Activated CD4-positive, alpha-beta T cell treated with anti-CD3 and anti-CD28 coated beads, Interleukin-2, amount 10 ng/mL, durations not matched to agents 7 days and 5 days (primary cell): ENCODE data around the gene RERE. TPM values are rescaled to one million over a fixed set of nuclear protein-coding genes. Genes with fewer than 3 reads are reported as not detected.
A peak's percentile ranks its signal among the peaks of the same experiment; 100 is the strongest.
"Not testable (repeated sequence)": the region's sequence is repeated elsewhere in the genome, so short reads cannot be mapped to it uniquely, and the experiment has no call there.

ENCODE experiments used
- CTCF ChIA-PET: fragments of 350-600 bp; sonication (Branson Sonifier 250); formaldehyde crosslinking; loops from one replicate; lab custom pipeline; 2021; ENCODE audit warnings: antibody characterized with exemption; lab: Charles Lee
- POLR2A ChIA-PET: fragments of 350-600 bp; sonication (Branson Sonifier 250); formaldehyde crosslinking; loops from one replicate; lab custom pipeline; 2021; ENCODE audit warnings: antibody characterized with exemption; lab: Charles Lee
- DNase-seq: peaks from one replicate; pipeline ENCODE4 v3.0.0-alpha.2; 2020
- H3K27ac Mint-ChIP-seq: one replicate; pipeline ENCODE4 v1.8.0; 2021; ENCODE audit warnings: mild to moderate bottlenecking, moderate library complexity, mixed read lengths
- H3K27me3 Mint-ChIP-seq: one replicate; pipeline ENCODE4 v1.8.0; 2021; ENCODE audit warnings: mixed read lengths
- H3K36me3 Mint-ChIP-seq: one replicate; pipeline ENCODE4 v1.8.0; 2021; ENCODE audit warnings: low read depth, mixed read lengths
- H3K4me1 Mint-ChIP-seq: one replicate; pipeline ENCODE4 v1.8.0; 2021; ENCODE audit warnings: mixed read lengths
- H3K4me3 Mint-ChIP-seq: one replicate; pipeline ENCODE4 v1.8.0; 2021; ENCODE audit warnings: mild to moderate bottlenecking, moderate library complexity, mixed read lengths
- H3K9me3 Mint-ChIP-seq: one replicate; pipeline ENCODE4 v1.8.0; 2021; ENCODE audit warnings: mixed read lengths
- total RNA-seq, 2 experiments: library from RNA; stranded (reverse); gene quantifications; one replicate each; pipeline ENCODE4 v1.2.3, GENCODE V29; 2021

RERE gene
- total RNA-seq, 2 experiments from 2014 or later = 68.5 to 68.7 TPM

DNA sequence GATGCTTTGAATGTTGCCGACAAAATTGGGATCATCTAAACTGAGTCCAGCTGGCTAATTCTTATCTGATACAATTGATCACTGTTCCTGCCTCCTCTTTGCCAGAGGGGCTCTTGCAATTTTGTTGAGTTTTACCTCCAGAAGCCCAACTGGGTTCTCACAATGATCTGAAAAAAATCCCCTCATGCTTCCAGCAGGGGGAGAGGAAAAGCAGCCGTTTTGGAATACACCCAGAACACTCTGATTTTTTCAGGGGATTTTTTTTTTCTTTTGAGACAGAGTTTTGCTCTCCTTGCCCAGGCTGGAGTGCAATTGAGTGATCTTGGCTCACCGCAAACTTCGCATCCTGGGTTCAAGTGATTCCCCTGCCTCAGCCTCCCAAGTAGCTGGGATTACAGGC lies 13.9 kb upstream of the RERE start:
- H3K4me1 Mint-ChIP-seq = peaks cover 12% of the 10 kb centered on the region
- CTCF ChIA-PET = no interaction called here
- H3K27me3 Mint-ChIP-seq = peaks cover 2% of the 10 kb centered on the region
- H3K36me3 Mint-ChIP-seq = no peaks in the 10 kb centered on the region
- no peak for DNase-seq
- H3K4me3 Mint-ChIP-seq = no peak overlapping the region
- H3K9me3 Mint-ChIP-seq = no peaks in the 10 kb centered on the region
- POLR2A ChIA-PET = no interaction called here
- no peak overlapping the region for H3K27ac Mint-ChIP-seq

DNA sequence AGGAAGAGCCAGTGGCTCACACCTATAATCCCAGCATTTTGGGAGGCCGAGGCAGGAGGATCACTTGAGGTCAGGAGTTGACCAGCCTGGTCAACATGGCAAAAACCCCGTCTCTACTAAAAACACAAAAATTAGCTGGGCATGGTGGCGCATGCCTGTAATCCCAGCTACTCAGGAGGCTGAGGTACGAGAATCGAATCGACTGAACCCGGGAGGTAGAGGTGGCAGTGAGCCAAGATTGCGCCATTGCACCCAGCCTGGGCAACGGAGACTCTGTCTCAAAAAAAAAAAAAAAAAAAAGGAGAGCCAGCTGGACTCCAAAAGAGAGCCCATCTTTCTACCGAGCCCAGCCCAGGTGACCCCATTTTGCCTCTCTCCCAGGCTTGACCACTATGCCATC lies 13.3 kb upstream of the RERE start:
- H3K4me1 Mint-ChIP-seq = peaks cover 12% of the 10 kb centered on the region
- DNase-seq, H3K27me3 Mint-ChIP-seq, H3K4me3 Mint-ChIP-seq, H3K27ac Mint-ChIP-seq, POLR2A ChIA-PET, H3K36me3 Mint-ChIP-seq, H3K9me3 Mint-ChIP-seq, CTCF ChIA-PET: not testable (repeated sequence)

DNA sequence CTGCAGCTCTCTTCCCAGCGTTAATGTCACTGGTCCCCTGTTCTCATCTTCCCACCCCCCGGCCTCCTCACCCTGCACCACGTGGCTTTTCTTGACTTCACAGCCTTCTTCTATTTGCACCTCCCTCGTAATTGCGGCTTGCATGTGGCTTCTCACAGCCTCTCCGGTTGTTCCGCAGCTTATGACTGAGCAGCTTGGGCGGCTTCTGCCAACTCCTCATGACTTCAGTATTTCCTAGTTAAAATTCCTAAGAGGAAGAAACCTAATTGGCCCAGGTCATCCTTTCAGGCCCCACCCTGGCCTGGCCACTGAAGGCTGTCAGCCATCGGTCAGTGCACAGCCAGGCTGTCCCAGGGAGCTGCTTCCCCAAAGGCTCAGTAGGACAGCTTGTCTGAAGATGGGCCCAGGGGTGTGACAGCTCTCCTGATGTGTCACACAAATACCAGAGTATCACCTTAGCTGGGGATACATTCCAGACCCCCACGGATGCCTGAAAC lies 8.6 kb upstream of the RERE start:
- no peak for DNase-seq
- Mint-ChIP-seq H3K27me3 (peaks cover 11% of the 10 kb centered on the region), H3K4me3 (no peak overlapping the region), H3K27ac (no peak overlapping the region), H3K9me3 (no peaks in the 10 kb centered on the region), H3K4me1 (peaks cover 13% of the 10 kb centered on the region), H3K36me3 (no peaks in the 10 kb centered on the region)
- CTCF ChIA-PET = interaction anchor here (0.6 to 1.1 kb wide), 3 partner anchors 9 to 257 kb away, joined by 3 to 6 read pairs (median 4); no protein-coding TSS in a partner anchor
- POLR2A ChIA-PET = no interaction called here

DNA sequence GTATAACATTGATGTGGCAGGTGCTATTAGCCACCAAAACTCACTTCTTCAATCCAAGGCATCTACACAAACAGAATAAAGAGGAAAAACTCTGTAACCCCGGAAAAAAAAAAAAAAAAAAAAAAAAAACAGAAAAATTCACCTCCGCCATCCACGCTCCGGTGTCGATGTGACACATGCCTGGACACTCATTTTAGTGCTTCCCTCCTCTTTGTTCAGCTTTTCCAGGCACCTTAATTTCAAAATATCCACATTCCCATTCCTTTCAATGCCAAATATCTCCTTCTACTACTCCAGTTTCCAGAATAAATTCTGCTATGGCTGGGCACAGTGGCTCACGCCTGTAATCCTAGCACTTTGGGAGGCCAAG lies 5.8 kb upstream of the RERE start:
- H3K27ac Mint-ChIP-seq = no peak overlapping the region

DNA sequence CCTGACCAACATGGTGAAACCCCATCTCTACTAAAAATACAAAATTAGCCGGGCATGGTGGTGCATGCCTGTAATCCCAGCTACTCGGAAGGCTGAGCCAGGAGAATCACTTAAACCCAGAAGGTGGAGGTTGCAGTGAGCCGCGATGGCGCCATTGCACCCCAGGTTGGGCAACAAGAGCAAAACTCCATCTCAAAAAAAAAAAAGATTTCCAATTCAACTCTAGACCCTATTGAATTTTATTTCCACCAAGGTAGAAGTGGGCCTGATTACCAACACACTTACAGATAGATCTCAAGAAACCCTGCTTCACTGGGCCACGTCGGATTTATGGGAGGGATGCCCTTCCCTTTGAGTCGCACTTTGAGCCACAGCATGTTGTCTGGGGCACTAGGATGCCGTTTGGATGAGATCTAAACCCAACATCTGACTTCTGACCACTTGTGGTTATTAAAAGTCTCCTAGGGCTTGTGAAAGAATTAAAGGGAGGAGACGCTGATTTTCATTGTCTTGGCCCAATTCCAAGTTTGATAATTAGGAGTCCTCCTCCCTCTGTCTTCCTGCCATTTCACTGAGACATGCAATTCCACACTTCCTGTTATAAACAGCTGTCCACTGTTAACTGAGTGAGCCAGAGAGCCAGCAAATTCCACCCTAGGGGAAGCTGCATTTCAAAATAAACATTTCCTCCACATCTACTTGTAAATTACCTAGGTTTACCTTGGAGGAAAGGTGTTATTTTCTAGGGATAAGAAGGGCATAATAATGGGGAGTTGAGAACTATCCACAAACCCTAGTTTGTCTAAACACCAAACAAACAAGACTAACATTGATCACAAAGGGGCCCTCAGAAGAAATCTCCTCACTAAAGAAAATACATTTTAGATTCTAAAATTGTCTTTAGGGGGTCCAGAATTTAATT lies 5.2 kb upstream of the RERE start:
- CTCF ChIA-PET = interaction anchor here (1.2 kb wide), 1 partner anchor 26 kb away, joined by 4 read pairs; no protein-coding TSS in a partner anchor
- no peak for DNase-seq
- POLR2A ChIA-PET = no interaction called here

More for the DNA sequence above, 5.8 kb upstream of the RERE start:
- Mint-ChIP-seq H3K36me3 (no peaks in the 10 kb centered on the region), H3K4me1 (peaks cover 6% of the 10 kb centered on the region), H3K9me3 (no peaks in the 10 kb centered on the region), H3K27me3 (peaks cover 18% of the 10 kb centered on the region), H3K4me3 (no peak overlapping the region)
- DNase-seq = no peak
- CTCF ChIA-PET = no interaction called here
- POLR2A ChIA-PET = no interaction called here

DNA sequence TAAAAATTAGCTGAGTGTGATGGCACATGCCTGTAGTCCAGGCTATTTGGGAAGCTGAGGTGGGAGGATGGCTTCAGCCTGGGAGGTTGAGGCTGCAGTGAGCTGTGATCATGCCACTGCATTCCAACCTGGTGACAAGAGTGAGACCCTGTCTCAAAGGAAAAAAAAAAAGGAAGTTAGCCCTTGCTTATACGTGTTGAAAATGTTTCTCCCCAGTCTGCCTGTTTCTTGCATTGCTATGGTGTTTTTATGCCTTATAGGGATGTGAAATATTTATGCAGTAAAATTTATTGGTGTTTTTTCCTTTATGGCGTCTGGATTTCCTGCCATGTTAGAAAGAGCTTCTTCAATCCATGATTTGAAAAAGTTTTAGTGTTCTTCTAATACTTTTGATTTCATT lies 3.6 kb upstream of the RERE start:
- peak overlapping the region; percentile 31 for H3K27ac Mint-ChIP-seq
- peaks cover 18% of the 10 kb centered on the region for H3K27me3 Mint-ChIP-seq
- H3K4me1 Mint-ChIP-seq = peaks cover 17% of the 10 kb centered on the region
- POLR2A ChIA-PET = no interaction called here
- DNase-seq = no peak
- no peak overlapping the region for H3K4me3 Mint-ChIP-seq
- CTCF ChIA-PET = interaction anchor here (0.6 to 2.1 kb wide), 8 partner anchors 21 to 761 kb away, joined by 3 to 8 read pairs (median 3); no protein-coding TSS in a partner anchor
- peaks cover 2% of the 10 kb centered on the region for H3K36me3 Mint-ChIP-seq
- H3K9me3 Mint-ChIP-seq = no peaks in the 10 kb centered on the region

More for the DNA sequence above, 5.2 kb upstream of the RERE start:
- H3K4me3 Mint-ChIP-seq = no peak overlapping the region
- H3K4me1 Mint-ChIP-seq = peaks cover 9% of the 10 kb centered on the region
- no peaks in the 10 kb centered on the region for H3K9me3 Mint-ChIP-seq
- H3K36me3 Mint-ChIP-seq = no peaks in the 10 kb centered on the region
- peaks cover 18% of the 10 kb centered on the region for H3K27me3 Mint-ChIP-seq
- no peak overlapping the region for H3K27ac Mint-ChIP-seq

DNA sequence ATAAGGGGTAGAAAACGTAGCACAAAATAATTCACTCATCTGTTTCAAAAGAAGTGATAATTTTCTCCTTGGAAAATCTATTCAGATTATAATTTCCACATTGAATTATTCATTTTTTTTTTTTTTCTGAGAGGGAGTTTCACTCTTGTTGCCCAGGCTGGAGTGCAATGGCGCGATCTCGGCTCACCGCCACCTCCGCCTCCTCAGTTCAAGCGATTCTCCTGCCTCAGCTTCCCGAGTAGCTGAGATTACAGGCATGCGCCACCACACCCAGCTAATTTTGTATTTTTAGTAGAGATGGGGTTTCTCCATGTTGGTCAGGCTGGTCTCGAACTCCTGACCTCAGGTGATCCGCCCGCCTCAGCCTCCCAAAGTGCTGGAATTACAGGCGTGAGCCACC lies 1.3 kb upstream of the RERE start:
- CTCF ChIA-PET = interaction anchor here (0.7 kb wide), 1 partner anchor 245 kb away, joined by 3 read pairs; no protein-coding TSS in a partner anchor
- H3K27ac Mint-ChIP-seq, POLR2A ChIA-PET, DNase-seq, H3K4me3 Mint-ChIP-seq, H3K9me3 Mint-ChIP-seq, H3K36me3 Mint-ChIP-seq: not testable (repeated sequence)
- Mint-ChIP-seq H3K4me1 (peaks cover 39% of the 10 kb centered on the region), H3K27me3 (peaks cover 15% of the 10 kb centered on the region)

DNA sequence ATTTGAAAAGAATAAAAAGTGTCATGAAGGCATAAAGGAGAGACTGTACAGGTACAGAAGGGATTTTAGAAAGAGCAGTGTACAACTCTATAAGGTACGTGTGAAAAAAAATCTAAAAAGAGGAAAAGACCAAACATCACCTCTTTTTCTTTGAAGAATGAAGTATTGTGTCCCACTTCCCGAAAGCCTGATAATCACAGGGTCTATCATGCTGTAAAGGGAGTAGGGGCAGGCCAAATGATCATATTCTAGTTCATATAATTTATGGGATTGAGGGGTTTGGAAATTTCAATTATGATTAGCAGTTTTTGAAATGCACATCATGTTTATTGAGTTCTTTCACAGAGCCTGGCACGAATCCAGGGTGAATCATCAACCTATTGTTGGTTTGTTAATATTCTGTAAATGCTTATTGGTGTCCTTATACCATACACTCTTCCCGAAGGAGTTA lies 910 bp upstream of the RERE start:
- POLR2A ChIA-PET = no interaction called here
- peaks cover 2% of the 10 kb centered on the region for H3K36me3 Mint-ChIP-seq

DNA sequence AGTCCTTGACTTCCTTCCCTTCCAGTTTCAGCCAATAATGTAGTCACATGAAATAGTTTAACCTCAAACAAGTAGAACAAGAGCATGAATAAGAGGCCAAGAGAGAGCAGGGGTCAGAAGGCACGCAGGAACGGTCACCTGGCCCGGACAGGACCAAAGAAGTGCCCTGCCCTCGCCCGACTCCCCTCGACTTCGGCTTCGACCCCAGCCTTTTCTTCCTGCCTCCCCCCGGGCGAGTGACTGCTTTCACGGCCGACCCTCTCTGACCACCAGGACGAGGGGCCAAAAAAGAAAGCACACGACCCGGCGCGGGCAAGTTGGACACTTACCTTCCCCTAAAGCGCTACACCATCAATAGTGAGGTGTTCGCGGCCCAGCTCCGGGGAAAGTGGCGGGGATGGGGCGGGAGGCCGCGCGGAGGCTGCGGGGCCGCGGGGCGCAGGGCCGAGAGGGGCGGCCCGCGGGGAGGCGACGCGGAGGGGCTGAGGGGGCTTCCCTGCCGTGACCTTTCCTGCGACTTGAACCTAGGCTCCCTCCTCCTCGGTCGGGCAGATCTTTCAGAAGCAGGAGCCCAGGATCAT lies 519 bp downstream of the RERE start:
- Mint-ChIP-seq H3K27ac (peak overlapping the region; percentile 97), H3K27me3 (peaks cover 11% of the 10 kb centered on the region), H3K36me3 (peaks cover 2% of the 10 kb centered on the region), H3K4me3 (peak overlapping the region; percentile 89), H3K9me3 (no peaks in the 10 kb centered on the region), H3K4me1 (peaks cover 44% of the 10 kb centered on the region)
- peak; percentile 10 for DNase-seq
- ChIA-PET POLR2A (no interaction called here), CTCF (interaction anchor here (1.4 to 2.6 kb wide), 3 partner anchors 17 to 188 kb away, joined by 3 to 7 read pairs (median 5); no protein-coding TSS in a partner anchor)

More for the DNA sequence above, 910 bp upstream of the RERE start:
- peaks cover 40% of the 10 kb centered on the region for H3K4me1 Mint-ChIP-seq
- CTCF ChIA-PET = interaction anchor here (0.7 kb wide), 1 partner anchor 246 kb away, joined by 3 read pairs; no protein-coding TSS in a partner anchor
- peak overlapping the region; percentile 82 for H3K4me3 Mint-ChIP-seq
- no peaks in the 10 kb centered on the region for H3K9me3 Mint-ChIP-seq
- H3K27ac Mint-ChIP-seq = peak overlapping the region; percentile 87
- peaks cover 14% of the 10 kb centered on the region for H3K27me3 Mint-ChIP-seq
- no peak for DNase-seq

DNA sequence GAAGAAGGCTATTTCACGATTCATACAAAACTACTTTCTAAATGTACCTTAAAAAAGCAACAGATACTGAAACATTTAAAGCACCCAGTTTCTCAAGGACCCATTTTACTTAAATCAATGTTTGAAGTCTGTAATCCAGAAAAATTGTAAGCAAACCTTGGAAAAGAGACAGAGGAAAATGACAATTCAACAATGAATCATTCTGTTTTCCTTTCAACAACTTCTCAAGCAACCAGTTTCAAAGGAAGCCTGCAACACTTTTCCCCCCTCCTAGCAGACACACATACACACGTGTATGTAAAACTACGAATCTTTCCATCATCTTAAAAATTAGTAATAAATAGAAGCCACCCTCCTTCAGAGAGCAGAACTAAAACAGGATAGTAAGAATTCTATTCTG lies 1.2 kb downstream of the RERE start:
- no peak for DNase-seq
- H3K4me3 Mint-ChIP-seq = peak overlapping the region; percentile 89
- POLR2A ChIA-PET = no interaction called here
- no peaks in the 10 kb centered on the region for H3K9me3 Mint-ChIP-seq
- peaks cover 2% of the 10 kb centered on the region for H3K36me3 Mint-ChIP-seq
- H3K27ac Mint-ChIP-seq = peak overlapping the region; percentile 97
- peaks cover 8% of the 10 kb centered on the region for H3K27me3 Mint-ChIP-seq
- H3K4me1 Mint-ChIP-seq = peaks cover 42% of the 10 kb centered on the region
- CTCF ChIA-PET = interaction anchor here (1.4 to 2.6 kb wide), 2 partner anchors 33 to 189 kb away, joined by 3 to 7 read pairs; no protein-coding TSS in a partner anchor

DNA sequence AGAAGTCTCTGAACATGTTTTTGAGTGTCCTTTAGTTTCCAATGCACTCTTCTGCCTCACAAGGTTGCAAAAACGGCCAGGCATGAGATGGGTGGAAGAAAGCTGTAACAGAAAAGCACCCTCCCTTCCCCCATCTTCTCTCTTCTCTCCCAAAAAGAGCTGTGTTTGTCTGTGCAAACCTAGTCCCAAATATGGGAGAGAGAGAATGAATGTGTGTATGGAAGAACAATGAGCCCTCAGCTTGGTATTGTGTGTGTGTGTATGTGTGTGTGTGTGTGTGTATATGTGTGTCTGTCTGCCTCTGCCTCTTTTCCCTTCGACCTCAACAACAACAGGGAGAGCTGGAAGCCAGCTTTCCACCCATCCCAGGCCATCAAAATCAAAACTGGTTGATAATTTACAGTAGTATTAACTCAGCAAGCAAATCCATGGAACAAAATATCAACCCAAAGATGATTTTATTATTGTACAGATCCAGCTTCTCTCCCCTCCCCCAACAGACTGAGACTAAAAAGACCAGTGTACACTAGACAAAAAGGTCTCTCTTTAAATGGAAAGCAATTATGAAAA lies 1.8 kb downstream of the RERE start:
- Mint-ChIP-seq H3K36me3 (peaks cover 2% of the 10 kb centered on the region), H3K4me3 (peak overlapping the region; percentile 89), H3K27ac (peak overlapping the region; percentile 97), H3K9me3 (no peaks in the 10 kb centered on the region), H3K27me3 (peaks cover 4% of the 10 kb centered on the region), H3K4me1 (peaks cover 42% of the 10 kb centered on the region)
- ChIA-PET CTCF (interaction anchor here (1.4 to 2.6 kb wide), 2 partner anchors 33 to 189 kb away, joined by 3 to 7 read pairs; no protein-coding TSS in a partner anchor), POLR2A (interaction anchor here (0.5 kb wide), 1 partner anchor 115 kb away, joined by 3 read pairs; no protein-coding TSS in a partner anchor)
- no peak for DNase-seq

DNA sequence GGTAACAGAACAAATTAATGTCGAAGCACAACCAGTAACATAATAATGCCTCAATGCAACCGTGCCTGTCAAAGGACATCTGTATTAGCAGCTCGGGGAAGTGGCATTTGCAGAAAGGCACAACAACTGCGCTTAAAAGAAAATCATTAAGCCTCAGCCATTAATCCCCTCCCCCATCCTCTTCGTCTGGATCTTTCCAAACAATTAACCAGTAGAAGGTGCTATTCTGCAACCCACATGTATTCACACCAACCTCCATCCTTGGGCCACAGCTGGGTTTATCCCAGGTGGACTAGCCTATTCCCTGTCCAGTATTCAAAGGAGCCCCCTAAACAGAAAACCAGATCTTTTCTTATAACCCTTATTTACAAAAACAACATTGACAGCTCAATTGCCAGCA lies 2.6 kb downstream of the RERE start:
- no peak for DNase-seq
- no peak overlapping the region for H3K27ac Mint-ChIP-seq
- peak overlapping the region; percentile 7 for H3K4me3 Mint-ChIP-seq
- CTCF ChIA-PET = interaction anchor here (2.6 kb wide), 1 partner anchor 34 kb away, joined by 7 read pairs; no protein-coding TSS in a partner anchor
- H3K27me3 Mint-ChIP-seq = peaks cover 2% of the 10 kb centered on the region
- peaks cover 42% of the 10 kb centered on the region for H3K4me1 Mint-ChIP-seq
- H3K9me3 Mint-ChIP-seq = no peaks in the 10 kb centered on the region
- POLR2A ChIA-PET = no interaction called here
- H3K36me3 Mint-ChIP-seq = peaks cover 2% of the 10 kb centered on the region
